AG10803 (cell line): ENCODE data around the gene SORBS2.

Source experiments
- DNase-seq: peaks from one replicate; pipeline ENCODE4 v3.0.0; 2010; ENCODE audit warnings: low read depth
- H3K4me3 ChIP-seq: 2 replicates; pipeline ENCODE4 v1.5.1; 2011; ENCODE audit warnings: mild to moderate bottlenecking, low read length, control low read depth
- TF ChIP-seq, protein P1 (sequence below): conservative IDR thresholded peaks from 2 replicates; pipeline ENCODE4 v1.5.1; 2011; ENCODE audit warnings: mild to moderate bottlenecking, low read length, control low read depth, inconsistent platforms

Gene SORBS2

DNA sequence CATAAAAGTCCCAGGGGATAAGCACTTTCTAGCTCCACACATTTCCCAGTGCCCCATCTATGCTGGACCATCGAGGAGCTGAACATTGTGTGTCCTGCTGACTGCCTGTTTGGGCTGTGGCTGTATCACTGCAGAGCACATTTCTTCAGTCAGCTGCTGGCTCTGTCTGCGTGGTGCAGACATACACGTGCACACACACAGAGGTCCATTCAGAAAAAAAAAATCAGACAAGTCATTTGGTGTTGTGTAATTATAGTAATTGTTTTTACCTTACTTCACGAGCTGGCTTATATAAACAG, 275.6 kb downstream of the SORBS2 start:
- DNase-seq = peak; percentile 8
- no peak overlapping the region for H3K4me3 ChIP-seq
- TF ChIP-seq, protein P1, sequence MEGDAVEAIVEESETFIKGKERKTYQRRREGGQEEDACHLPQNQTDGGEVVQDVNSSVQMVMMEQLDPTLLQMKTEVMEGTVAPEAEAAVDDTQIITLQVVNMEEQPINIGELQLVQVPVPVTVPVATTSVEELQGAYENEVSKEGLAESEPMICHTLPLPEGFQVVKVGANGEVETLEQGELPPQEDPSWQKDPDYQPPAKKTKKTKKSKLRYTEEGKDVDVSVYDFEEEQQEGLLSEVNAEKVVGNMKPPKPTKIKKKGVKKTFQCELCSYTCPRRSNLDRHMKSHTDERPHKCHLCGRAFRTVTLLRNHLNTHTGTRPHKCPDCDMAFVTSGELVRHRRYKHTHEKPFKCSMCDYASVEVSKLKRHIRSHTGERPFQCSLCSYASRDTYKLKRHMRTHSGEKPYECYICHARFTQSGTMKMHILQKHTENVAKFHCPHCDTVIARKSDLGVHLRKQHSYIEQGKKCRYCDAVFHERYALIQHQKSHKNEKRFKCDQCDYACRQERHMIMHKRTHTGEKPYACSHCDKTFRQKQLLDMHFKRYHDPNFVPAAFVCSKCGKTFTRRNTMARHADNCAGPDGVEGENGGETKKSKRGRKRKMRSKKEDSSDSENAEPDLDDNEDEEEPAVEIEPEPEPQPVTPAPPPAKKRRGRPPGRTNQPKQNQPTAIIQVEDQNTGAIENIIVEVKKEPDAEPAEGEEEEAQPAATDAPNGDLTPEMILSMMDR = no peak

DNA sequence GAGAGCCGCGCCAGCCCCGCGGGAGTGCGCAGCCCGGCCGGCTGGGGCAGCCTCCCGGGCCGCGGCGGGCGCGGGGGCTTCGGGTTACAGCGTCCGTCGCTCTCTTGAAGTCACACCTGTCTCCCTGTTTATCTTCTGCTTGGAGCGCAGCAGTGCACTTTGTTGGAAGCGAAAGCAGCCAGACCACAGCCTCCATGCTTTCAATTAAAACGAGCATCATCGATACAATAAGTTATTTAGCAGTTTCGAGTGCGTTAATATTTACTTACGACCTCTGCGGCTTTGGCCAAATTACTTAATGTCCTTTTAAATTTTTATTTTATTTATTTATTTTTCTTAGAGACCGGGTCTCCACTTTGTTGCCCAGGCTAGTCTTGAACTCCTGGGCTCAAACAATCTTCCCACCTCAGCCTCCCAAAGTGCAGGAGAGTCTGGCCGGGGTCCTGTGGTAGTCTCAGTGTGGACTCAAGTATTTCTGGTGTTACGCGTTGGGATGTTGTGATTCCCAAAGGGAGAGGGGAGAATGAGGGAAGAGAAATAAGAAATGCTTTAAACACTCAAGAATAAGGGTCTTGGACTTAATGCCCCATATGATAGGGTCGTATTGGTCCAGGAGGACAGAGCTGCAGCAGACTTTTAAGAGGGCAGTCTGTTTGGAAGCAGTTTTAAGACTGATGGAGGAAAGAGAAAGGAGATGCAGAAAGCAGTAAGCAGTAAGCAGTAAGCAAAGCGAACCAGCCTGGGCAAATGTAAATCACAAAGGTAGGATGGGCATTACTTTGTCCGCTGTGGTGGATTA, 276.2 kb downstream of the SORBS2 start:
- TF ChIP-seq, protein P1 = no peak
- no peak for DNase-seq
- peak overlapping the region; percentile 50 for H3K4me3 ChIP-seq
